Frontal cortex (tissue), 4 donors: ENCODE data around the gene SLC43A3. TPM values are rescaled to one million over a fixed set of nuclear protein-coding genes. Genes with fewer than 3 reads are reported as not detected.
"Not testable (repeated sequence)": the region's sequence is repeated elsewhere in the genome, so short reads cannot be mapped to it uniquely, and the experiment has no call there.

Experiments
- DNase-seq, 2 donors: peaks; one replicate each; pipeline ENCODE4 v3.0.0; 2012; ENCODE audit warnings: low spot score in 2 of 2
- FAIRE-seq: peaks from 2 replicates; lab custom pipeline; 2012; peaks lifted over from hg19 to GRCh38; lab: Jason Lieb, UNC
- small RNA-seq: library from RNA; depleted of rRNA; stranded (forward); fragments of <200 nt; gene quantifications from one replicate; pipeline ENCODE3, GENCODE V24; 2014
- total RNA-seq: library from RNA; depleted of rRNA; stranded (reverse); fragments of >200 nt; gene quantifications from one replicate; pipeline ENCODE4 v1.2.3, GENCODE V29; 2014
- donor health status: control.
- donor health status: control.
- donor health status: control.

Gene SLC43A3
- total RNA-seq, 1 donor from 2014 or later, result 4.1 TPM

- FAIRE-seq (no peak), DNase-seq (no peak)
Observed at GRCh38 chr11:57364851-57365660, 61.9 kb downstream of the SLC43A3 start.

GRCh38 chr11:57363131-57364080, 63.5 kb downstream of the SLC43A3 start:
- DNase-seq (no peak), FAIRE-seq (no peak)

- FAIRE-seq, result no peak
- DNase-seq, result no peak
Observed at GRCh38 chr11:57361926-57362325, 65.0 kb downstream of the SLC43A3 start.

GRCh38 chr11:57361420-57361819, 65.5 kb downstream of the SLC43A3 start:
- DNase-seq, FAIRE-seq: not testable (repeated sequence)

- FAIRE-seq (no peak), DNase-seq (no peak)
Observed at GRCh38 chr11:57360991-57361390, 65.9 kb downstream of the SLC43A3 start.

- DNase-seq (no peak), FAIRE-seq (no peak)
Observed at GRCh38 chr11:57359896-57360690, 66.8 kb downstream of the SLC43A3 start.

GRCh38 chr11:57359396-57359795, 67.5 kb downstream of the SLC43A3 start:
- FAIRE-seq (no peak), DNase-seq (no peak)

GRCh38 chr11:57358991-57359390, 67.9 kb downstream of the SLC43A3 start:
- no peak for FAIRE-seq
- DNase-seq, result no peak

GRCh38 chr11:57358543-57358961, 68.4 kb downstream of the SLC43A3 start:
- FAIRE-seq (no peak), DNase-seq (no peak)

- FAIRE-seq (no peak), DNase-seq (no peak)
Observed at GRCh38 chr11:57357856-57358255, 69.1 kb downstream of the SLC43A3 start.

GRCh38 chr11:57357310-57357709, 69.6 kb downstream of the SLC43A3 start:
- no peak for FAIRE-seq

More at GRCh38 chr11:57357310-57357709, 69.6 kb downstream of the SLC43A3 start:
- no peak for DNase-seq

Small RNA genes within 50 kb of the gene (small RNA-seq; reads per million reads assigned to genes)
- not detected for gene RNA5SP341

Other genes starting within 250 kb of the SLC43A3 start
- 15.9 TPM for gene LRRC55, start 245.2 kb downstream of the SLC43A3 start, total RNA-seq
- 5.3 TPM for gene APLNR, start 189.9 kb downstream of the SLC43A3 start, total RNA-seq
- 20.0 TPM for gene TNKS1BP1, start 102.2 kb downstream of the SLC43A3 start, total RNA-seq
- 53.8 TPM for gene SSRP1, start 91.2 kb downstream of the SLC43A3 start, total RNA-seq
- not detected for gene P2RX3, start 88.8 kb downstream of the SLC43A3 start, total RNA-seq
- gene PRG3, start 46.0 kb downstream of the SLC43A3 start, total RNA-seq, result not detected
- gene PRG2, start 36.5 kb downstream of the SLC43A3 start, total RNA-seq, result not detected
- gene RTN4RL2, start 33.4 kb upstream of the SLC43A3 start, total RNA-seq, result 0.41 TPM
- 2.0 TPM for gene SLC43A1, start 88.6 kb upstream of the SLC43A3 start, total RNA-seq
- gene TIMM10, start 103.6 kb upstream of the SLC43A3 start, total RNA-seq, result 39.9 TPM
- gene SMTNL1, start 110.5 kb upstream of the SLC43A3 start, total RNA-seq, result not detected
- gene UBE2L6, start 140.6 kb upstream of the SLC43A3 start, total RNA-seq, result 57.9 TPM
- gene SERPING1, start 170.6 kb upstream of the SLC43A3 start, total RNA-seq, result 7.3 TPM
- 5.3 TPM for gene YPEL4, start 222.8 kb upstream of the SLC43A3 start, total RNA-seq
- 17.1 TPM for gene CLP1, start 230.6 kb upstream of the SLC43A3 start, total RNA-seq
- 15.1 TPM for gene ZDHHC5, start 241.0 kb upstream of the SLC43A3 start, total RNA-seq